ENCODE measurements around the gene CCL26. TPM values are rescaled to one million over a fixed set of nuclear protein-coding genes. Genes with fewer than 3 reads are reported as not detected.
"Not testable (repeated sequence)": the region's sequence is repeated elsewhere in the genome, so short reads cannot be mapped to it uniquely, and the experiment has no call there.

CCL26 gene
- total RNA-seq, 1 experiment from 2014 or later = not detected

DNA sequence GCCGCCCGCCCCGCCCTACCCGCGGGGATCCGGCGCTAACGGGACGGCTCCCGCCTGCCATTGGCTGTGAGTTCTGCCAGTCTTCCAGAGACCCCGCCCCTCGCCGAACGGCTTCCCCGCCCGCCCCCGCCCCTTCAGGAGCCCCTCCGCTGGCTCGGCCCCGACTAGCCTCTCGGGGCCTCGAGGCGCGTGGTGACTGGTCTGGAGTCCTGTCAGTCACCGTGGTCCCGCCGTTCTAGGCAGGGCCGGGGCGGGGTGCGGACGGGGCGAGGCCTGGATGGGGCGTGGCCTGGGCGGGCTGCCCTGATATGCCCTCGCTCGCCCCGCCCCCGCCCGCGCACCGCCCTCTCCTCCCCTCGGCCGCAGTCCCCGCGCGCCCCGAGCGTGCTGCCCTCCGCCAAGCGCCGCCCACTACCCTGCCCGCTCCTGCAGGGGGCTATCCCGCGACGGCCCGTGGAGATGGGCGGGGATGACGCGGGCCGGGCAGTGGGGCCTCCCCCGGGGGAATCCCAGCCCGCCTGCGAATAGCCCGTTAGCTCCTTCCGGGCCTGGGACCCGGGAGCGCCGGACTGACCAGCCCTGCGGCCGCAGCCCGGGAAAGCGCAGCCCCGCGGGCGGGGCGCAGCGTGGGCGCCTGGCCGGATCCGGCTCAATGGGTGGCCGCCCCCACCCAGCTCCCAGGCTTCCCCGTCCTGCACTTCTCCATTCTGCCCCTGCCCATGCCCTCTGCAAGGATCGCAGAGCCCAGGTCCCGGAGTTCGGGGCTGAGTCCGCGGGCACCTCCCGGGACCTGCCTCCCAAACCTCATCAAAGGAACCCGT is 32.8 kb downstream of the CCL26 start:
- peak; percentile 99 for DNase-seq (ENCODE audit: low read depth)

GRCh38 chr7:75738604-75738974 is 33.4 kb downstream of the CCL26 start, which contains the start of gene HIP1:
Gene HIP1 (minus strand): TSS chr7:75738941. CDS start chr7:75738920, 21 bp downstream.
- DNase-seq (ENCODE audit: low read depth) = no peak

- peak; percentile 13 for DNase-seq (ENCODE audit: low read depth)
Measured at GRCh38 chr7:75737856-75738603, 34.0 kb downstream of the CCL26 start.

DNA sequence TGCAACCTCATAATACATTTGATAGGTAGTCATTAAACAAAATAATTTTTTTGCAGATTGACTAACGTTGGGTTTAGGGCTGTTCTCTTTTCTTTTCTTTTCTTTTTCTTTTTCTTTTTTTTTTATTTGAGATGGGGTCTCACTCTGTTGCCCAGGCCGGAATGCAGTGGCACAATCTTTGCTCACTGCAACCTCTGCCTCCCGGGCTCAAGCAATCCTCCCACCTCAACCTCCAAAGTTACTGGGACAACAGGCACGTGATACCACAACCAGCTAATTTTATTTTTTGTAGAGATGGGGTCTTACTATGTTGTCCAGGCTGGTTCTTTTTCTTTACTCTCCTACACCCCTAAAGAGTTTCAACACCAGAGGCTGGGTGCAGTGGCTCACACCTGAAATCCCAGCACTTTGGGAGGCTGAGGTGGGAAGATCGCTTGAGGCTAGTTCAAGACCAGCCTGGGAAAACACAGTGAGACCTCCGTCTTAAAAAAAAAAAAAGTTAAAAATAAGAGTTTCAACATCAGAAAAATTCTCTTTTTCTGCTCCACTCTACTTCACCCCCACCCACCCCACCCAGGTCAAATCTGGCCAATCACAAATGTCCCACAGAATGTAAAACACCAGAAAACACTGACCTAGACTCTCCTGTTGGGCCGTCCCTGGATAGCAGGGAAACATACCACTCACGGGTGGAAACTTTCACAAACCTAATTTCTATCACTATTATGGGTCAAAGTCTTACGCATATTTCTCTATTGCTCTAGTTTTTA is 36.2 kb downstream of the CCL26 start:
- no peak for DNase-seq (ENCODE audit: low read depth)

DNA sequence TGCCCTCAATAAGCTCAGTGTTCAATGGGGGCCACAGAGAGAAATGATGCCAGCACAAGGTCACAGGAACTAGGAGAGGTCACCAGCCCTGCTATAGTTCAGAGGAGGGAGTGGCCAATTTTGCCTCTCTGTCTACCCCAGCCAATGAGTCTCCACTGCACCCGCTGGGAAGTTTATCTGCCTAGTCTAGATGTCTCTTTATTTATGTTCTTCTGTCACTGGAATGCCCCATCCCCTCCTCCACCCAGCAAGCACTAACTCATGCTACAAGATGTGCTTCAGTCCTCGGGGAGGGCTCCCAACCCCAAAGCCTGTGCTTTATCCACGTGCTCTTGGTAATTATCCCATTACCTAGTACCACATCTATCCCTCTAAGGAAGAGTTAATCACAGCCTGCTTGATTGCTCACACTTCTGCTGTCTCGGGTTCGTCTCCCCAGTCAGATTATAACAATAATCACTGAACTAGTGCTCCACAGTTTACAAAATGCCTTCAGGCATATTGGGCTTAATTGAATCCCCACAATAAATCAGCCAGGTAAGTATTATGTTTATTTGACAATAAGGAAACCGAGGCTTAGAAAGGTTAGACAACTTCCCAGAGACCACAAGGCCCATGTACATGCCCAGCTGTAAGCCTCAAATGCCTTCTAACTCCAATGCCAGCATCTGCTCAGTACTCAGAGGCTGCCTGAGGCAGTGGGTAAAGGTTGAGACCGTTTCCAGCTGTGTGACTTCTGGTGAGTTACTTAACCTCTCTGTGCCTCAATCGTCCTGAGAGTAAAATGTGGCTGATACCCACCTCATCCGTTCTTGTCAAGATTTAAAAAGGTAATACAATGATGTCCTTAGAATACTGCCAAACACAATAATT is 37.2 kb downstream of the CCL26 start:
- DNase-seq (ENCODE audit: low read depth) = peak; percentile 80

GRCh38 chr7:75732764-75733630 is 39.0 kb downstream of the CCL26 start:
- DNase-seq (ENCODE audit: low read depth) = peak; percentile 93

GRCh38 chr7:75732016-75732521 is 39.9 kb downstream of the CCL26 start:
- DNase-seq (ENCODE audit: low read depth) = no peak

DNA sequence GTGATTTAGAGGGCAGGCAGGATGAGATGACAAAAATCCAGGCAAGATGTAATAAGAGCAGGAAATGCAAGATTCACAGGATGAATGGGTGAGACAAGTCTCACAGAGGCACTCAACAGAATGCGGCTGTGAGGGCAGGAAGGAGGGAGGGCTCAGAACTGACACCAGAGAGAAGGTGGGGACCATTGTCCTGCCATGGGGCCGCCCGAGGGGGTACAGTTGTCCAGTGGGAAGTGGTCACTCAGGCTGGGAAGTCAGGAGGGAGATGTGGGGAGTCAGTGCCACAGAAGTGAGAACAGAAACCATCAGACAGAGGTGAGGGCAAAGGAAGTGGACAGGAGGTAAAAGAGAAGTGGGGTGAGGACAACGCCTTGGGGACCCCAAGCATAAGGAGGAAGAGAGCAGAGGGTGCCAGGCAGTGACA is 42.1 kb downstream of the CCL26 start:
- no peak for DNase-seq (ENCODE audit: low read depth)

DNA sequence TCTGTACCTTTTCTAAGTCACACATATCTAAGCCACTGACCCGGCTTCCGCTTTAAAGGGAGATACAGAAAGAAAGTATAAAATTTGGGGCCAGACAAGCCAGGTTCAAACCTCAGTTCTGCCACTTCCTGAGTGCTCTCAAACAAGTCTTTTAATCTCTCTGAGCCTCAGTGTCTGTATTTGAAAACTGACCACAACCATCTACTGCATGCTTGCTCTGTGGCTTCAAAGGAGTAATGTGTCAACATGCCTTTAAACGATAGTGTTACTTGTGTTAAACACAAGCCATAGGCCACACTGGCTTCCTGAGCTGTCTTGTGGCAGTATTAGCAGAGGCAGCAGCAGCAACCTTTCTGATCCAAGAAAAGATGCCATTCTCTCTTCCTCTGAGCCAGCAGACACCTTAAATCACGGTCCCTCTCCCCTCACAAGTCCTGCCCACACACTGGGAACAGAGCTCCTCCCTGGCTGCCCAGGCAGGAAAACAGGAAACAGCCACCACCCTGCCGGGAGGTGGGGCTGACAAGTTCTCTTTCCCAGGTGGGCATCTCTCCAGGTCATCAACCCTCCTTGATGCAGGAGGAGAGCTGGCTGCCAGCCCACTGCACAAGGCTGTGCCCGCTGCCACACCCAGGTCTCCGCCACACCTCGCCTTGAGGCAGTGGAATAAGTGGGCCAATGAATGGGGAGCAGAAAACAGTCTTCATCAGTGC is 44.0 kb downstream of the CCL26 start:
- peak; percentile 42 for DNase-seq (ENCODE audit: low read depth)

DNA sequence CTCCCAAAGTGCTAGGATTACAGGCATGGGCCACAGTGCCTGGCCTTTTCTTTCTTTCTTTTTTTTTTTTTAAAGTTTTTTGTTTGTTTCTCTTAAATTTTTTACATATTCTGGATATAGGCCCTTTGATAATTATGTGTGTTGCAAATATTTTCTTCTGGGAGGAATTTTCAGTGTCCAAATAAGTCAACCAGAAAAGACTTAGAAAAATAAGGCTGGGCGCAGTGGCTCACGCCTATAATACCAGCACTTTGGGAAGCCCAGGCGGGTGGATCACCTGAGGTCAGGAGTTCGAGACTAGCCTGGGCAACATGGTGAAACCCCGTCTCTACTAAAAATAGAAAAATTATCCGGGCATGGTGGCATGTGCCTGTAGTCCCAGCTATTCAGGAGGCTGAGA is 44.7 kb downstream of the CCL26 start:
- DNase-seq (ENCODE audit: low read depth) = not testable (repeated sequence)

GRCh38 chr7:75725306-75725705 is 46.7 kb downstream of the CCL26 start:
- no peak for DNase-seq (ENCODE audit: low read depth)

DNA sequence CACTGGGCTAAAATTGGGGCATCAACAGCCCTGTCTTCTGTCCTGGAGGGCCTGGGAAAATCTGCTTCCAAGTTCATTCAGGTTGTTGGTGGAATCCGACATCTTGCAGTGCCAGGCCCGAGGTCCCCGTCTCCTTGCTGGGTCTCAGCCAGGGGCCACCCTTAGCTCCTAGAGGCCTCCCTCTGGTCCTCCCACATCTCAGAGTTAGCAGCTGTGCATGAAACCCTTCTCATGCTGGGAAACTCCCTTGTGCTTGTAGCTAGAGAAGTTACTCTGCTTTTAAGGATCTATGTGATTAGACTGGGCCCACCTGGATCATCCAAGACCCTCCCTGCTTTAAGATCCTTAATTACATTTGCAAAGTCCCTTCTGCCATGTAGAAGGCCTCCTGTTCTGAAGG is 48.6 kb downstream of the CCL26 start:
- no peak for DNase-seq (ENCODE audit: low read depth)

- no peak for DNase-seq (ENCODE audit: low read depth)
Measured at GRCh38 chr7:75722373-75722772, 49.6 kb downstream of the CCL26 start.

DNA sequence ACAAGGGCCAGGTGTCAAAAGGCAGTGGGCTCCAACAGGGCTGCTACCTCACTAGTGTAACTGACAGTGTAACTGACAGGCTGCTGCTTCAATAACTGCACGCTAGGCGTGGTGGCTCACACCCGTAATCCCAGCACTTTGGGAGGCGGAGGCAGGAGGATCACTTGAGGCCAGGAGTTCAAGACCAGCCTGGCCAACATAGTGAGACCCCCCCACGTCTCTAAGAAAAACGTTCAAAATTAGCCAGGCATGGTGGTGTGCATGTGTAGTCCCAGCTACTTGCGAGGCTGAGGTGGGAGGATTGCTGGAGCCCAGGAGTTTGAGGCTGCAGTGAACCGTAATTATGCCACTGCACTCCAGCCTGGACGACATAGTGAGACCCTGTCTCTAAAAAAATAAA is 50.1 kb downstream of the CCL26 start:
- DNase-seq (ENCODE audit: low read depth) = not testable (repeated sequence)

- no peak for DNase-seq (ENCODE audit: low read depth)
Measured at GRCh38 chr7:75721426-75721825, 50.6 kb downstream of the CCL26 start.

DNA sequence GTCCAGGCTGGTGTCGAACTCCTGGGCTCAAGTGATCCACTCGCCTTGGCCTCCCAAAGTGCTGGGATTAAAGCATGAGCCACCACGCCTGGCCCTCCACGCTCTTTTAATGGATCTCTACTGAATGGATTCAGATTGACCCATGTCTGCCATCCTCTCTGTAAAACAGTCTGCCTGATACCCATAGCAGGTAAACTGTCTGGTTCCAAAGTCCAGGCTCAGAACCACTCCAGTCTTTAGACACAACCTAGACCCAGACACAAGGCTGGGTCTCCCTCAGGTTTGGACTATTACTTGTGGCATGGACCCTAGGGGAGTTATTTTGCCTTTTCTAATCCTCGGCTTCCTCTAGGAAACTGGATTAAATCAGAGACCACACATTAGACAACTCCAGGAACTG is 52.4 kb downstream of the CCL26 start:
- no peak for DNase-seq (ENCODE audit: low read depth)
